Measurements from ENCODE around the gene LPP. TPM values are rescaled to one million over a fixed set of nuclear protein-coding genes. Genes with fewer than 3 reads are reported as not detected.
A peak's percentile ranks its signal among the peaks of the same experiment; 100 is the strongest.
"Not testable (repeated sequence)": the region's sequence is repeated elsewhere in the genome, so short reads cannot be mapped to it uniquely, and the experiment has no call there.

The LPP gene
- total and polyA plus RNA-seq, 8 donors, result 8.0 to 885 (median 305) TPM

- Histone ChIP-seq H3K9me3 (no peaks in the 10 kb centered on the region), H3K36me3 (peaks cover 17 to 26% (median 22%) of the 10 kb centered on the region in 4 donors), H3K4me3 (no peak overlapping the region), H3K27me3 (no peaks in the 10 kb centered on the region), H3K4me1 (peaks cover 0 to 33% (median 11%) of the 10 kb centered on the region in 4 donors), H3K27ac (no peak overlapping the region)
- WGBS, 5 donors, result 92 to 99% (median 97%) methylated on average over 3 of the region's 3 CpGs
- intact Hi-C loops (cut with DNase I; ENCODE audit: low total_unique reads), result no loop called here
- DNase-seq, result no peak
- no peak for TF ChIP-seq POLR2AphosphoS5 (IDR thresholded peaks at IDR 0.05)
- TF ChIP-seq POLR2A (IDR thresholded peaks at IDR 0.05), result no peak
- no peak for TF ChIP-seq EP300 (IDR thresholded peaks at IDR 0.05)
- no peak for TF ChIP-seq CTCF (IDR thresholded peaks at IDR 0.05)
These were observed 454.4 kb downstream of the LPP start for GRCh38 chr3:188608401-188608800.

- H3K27me3 ChIP-seq; H3K27ac ChIP-seq; H3K9me3 ChIP-seq; DNase-seq; intact Hi-C loops (cut with DNase I; ENCODE audit: low total_unique reads); H3K4me3 ChIP-seq: not testable (repeated sequence)
- H3K36me3 ChIP-seq, result peaks cover 17 to 29% (median 23%) of the 10 kb centered on the region in 4 donors
- H3K4me1 ChIP-seq, result peaks cover 0 to 16% (median 6%) of the 10 kb centered on the region in 4 donors
- WGBS, 5 donors, result 90 to 98% (median 92%) methylated on average over 6 of the region's 6 CpGs
These were observed 459.8 kb downstream of the LPP start for GRCh38 chr3:188613721-188614120.

GRCh38 chr3:188617270-188617669, 463.3 kb downstream of the LPP start:
- no peaks in the 10 kb centered on the region for H3K9me3 ChIP-seq
- intact Hi-C loops (cut with DNase I; ENCODE audit: low total_unique reads), result no loop called here
- peak overlapping the region in 1 of 5 donors; percentile 47 for H3K27ac ChIP-seq
- H3K4me3 ChIP-seq, result no peak overlapping the region
- no peak for TF ChIP-seq EP300 (IDR thresholded peaks at IDR 0.05)
- no peak for TF ChIP-seq CTCF (IDR thresholded peaks at IDR 0.05)
- no peak for TF ChIP-seq POLR2AphosphoS5 (IDR thresholded peaks at IDR 0.05)
- TF ChIP-seq POLR2A (IDR thresholded peaks at IDR 0.05), result no peak
- no peak for DNase-seq
- no peaks in the 10 kb centered on the region for H3K27me3 ChIP-seq
- peaks cover 0 to 23% (median 6%) of the 10 kb centered on the region in 4 donors for H3K4me1 ChIP-seq
- H3K36me3 ChIP-seq, result peaks cover 0 to 5% (median 0%) of the 10 kb centered on the region in 4 donors
- WGBS, 5 donors, result 65 to 80% (median 71%) methylated on average over 2 of the region's 2 CpGs

GRCh38 chr3:188617988-188618701, 464.2 kb downstream of the LPP start:
- peaks cover 0 to 23% (median 4%) of the 10 kb centered on the region in 4 donors for H3K4me1 ChIP-seq
- intact Hi-C loops (cut with DNase I; ENCODE audit: low total_unique reads), result no loop called here
- peaks cover 0 to 5% (median 0%) of the 10 kb centered on the region in 4 donors for H3K36me3 ChIP-seq
- TF ChIP-seq EP300 (IDR thresholded peaks at IDR 0.05) (no peak), CTCF (IDR thresholded peaks at IDR 0.05) (no peak), POLR2AphosphoS5 (IDR thresholded peaks at IDR 0.05) (no peak), POLR2A (IDR thresholded peaks at IDR 0.05) (no peak)
- DNase-seq, result peak in 1 of 2 donors; percentile 10
- peak overlapping the region in 1 of 5 donors; percentile 47 for H3K27ac ChIP-seq
- no peaks in the 10 kb centered on the region for H3K9me3 ChIP-seq
- H3K4me3 ChIP-seq, result no peak overlapping the region
- WGBS, 5 donors, result 63 to 91% (median 87%) methylated on average over 5 of the region's 5 CpGs
- no peaks in the 10 kb centered on the region for H3K27me3 ChIP-seq

GRCh38 chr3:188620752-188621151, 466.8 kb downstream of the LPP start:
- no peaks in the 10 kb centered on the region for H3K36me3 ChIP-seq
- H3K4me1 ChIP-seq, result peaks cover 8 to 44% (median 19%) of the 10 kb centered on the region in 4 donors
- no peak overlapping the region for H3K27ac ChIP-seq
- TF ChIP-seq CTCF (IDR thresholded peaks at IDR 0.05), result no peak
- TF ChIP-seq POLR2A (IDR thresholded peaks at IDR 0.05), result no peak
- no peak for TF ChIP-seq EP300 (IDR thresholded peaks at IDR 0.05)
- no peak for TF ChIP-seq POLR2AphosphoS5 (IDR thresholded peaks at IDR 0.05)
- DNase-seq, result no peak
- H3K27me3 ChIP-seq, result no peaks in the 10 kb centered on the region
- WGBS, 5 donors, result 98 to 100% (median 99%) methylated on average over 2 of the region's 2 CpGs
- no peaks in the 10 kb centered on the region for H3K9me3 ChIP-seq
- H3K4me3 ChIP-seq, result no peak overlapping the region
- intact Hi-C loops (cut with DNase I; ENCODE audit: low total_unique reads), result no loop called here

Data from stomach (tissue), 9 donors.